SU-DHL-6 (cell line): Measurements from ENCODE around the gene GALNT9.

ENCODE experiments used
- H2AFZ ChIP-seq: fragments of 200-600 bp; sonication (generic); 2 replicates; pipeline ENCODE4 v1.6.1; 2014; ENCODE audit warnings: low read depth, mild to moderate bottlenecking, moderate library complexity, mixed read lengths, antibody characterized with exemption, low read length; ENCODE audit not compliant: severe bottlenecking
- H3F3A ChIP-seq: fragments of 200-600 bp; shearing (Covaris generic); 2 replicates; pipeline ENCODE4 v1.6.0; 2016; ENCODE audit warnings: antibody characterized with exemption, mild to moderate bottlenecking; ENCODE audit not compliant: insufficient read depth
- H3K27ac ChIP-seq: fragments of 200-600 bp; sonication (generic); 2 replicates; pipeline ENCODE4 v1.5.1; 2016; ENCODE audit warnings: low read depth, mild to moderate bottlenecking, low read length, moderate library complexity, mixed read lengths
- H3K27me3 ChIP-seq: fragments of 200-600 bp; sonication (generic), shearing (Covaris generic); 2 replicates; pipeline ENCODE4 v1.6.0; 2014; ENCODE audit warnings: mild to moderate bottlenecking, low read length
- H3K36me3 ChIP-seq: fragments of 200-600 bp; sonication (generic); 2 replicates; pipeline ENCODE4 v1.6.1; 2014; ENCODE audit warnings: mild to moderate bottlenecking, low read length, mixed read lengths
- H3K4me2 ChIP-seq: fragments of 300-600, 200-600 bp; shearing (Covaris generic), sonication (generic); 2 replicates; pipeline ENCODE4 v1.6.0; 2014; ENCODE audit warnings: low read length, low read depth, mild to moderate bottlenecking; ENCODE audit not compliant: poor library complexity, severe bottlenecking
- H3K4me3 ChIP-seq: fragments of 200-600 bp; sonication (generic); 2 replicates; pipeline ENCODE4 v1.5.1; 2014; ENCODE audit warnings: antibody characterized with exemption, low read length, mild to moderate bottlenecking, mixed read lengths; ENCODE audit not compliant: insufficient read depth, poor library complexity, severe bottlenecking
- H3K79me2 ChIP-seq: fragments of 200-600 bp; sonication (generic); 2 replicates; pipeline ENCODE4 v1.6.1; 2014; ENCODE audit warnings: mild to moderate bottlenecking, low read length, moderate library complexity; ENCODE audit not compliant: insufficient read depth
- H3K9ac ChIP-seq: fragments of 200-600 bp; sonication (generic); 2 replicates; pipeline ENCODE4 v1.7.0; 2014; ENCODE audit warnings: mild to moderate bottlenecking, low read length
- H3K9me2 ChIP-seq: fragments of 200-600 bp; sonication (generic); replicated peaks from 2 replicates; pipeline ENCODE4 v1.6.1; 2014; ENCODE audit warnings: low read length; ENCODE audit not compliant: insufficient read depth
- H3K9me3 ChIP-seq: fragments of 200-600 bp; sonication (generic); 2 replicates; pipeline ENCODE4 v1.6.1; 2014; ENCODE audit warnings: low read length, mixed read lengths; ENCODE audit not compliant: insufficient read depth
- H4K20me1 ChIP-seq: fragments of 200-600 bp; sonication (generic); 2 replicates; pipeline ENCODE4 v1.6.1; 2014; ENCODE audit warnings: low read depth, mild to moderate bottlenecking, antibody characterized with exemption, low read length, moderate library complexity, mixed read lengths
- CTCF ChIP-seq: fragments of 200-600 bp; sonication (generic); IDR thresholded peaks from one replicate; pipeline ENCODE4 v1.5.1; 2017; ENCODE audit warnings: antibody characterized with exemption, mild to moderate bottlenecking, low read length, moderate library complexity; ENCODE audit not compliant: insufficient read depth, poor library complexity, severe bottlenecking
- EZH2phosphoT487 ChIP-seq: fragments of 200-600 bp; sonication (generic), shearing (Covaris generic); conservative IDR thresholded peaks from 2 replicates; pipeline ENCODE4 v1.6.1; 2018; ENCODE audit warnings: mild to moderate bottlenecking, antibody characterized with exemption, low read length, moderate library complexity, mixed read lengths

Gene GALNT9

GRCh38 chr12:132281038-132281437 is 48.4 kb downstream of the GALNT9 start:
- Histone ChIP-seq H3K79me2 (no peaks in the 10 kb centered on the region), H3K9me2 (no peaks in the 10 kb centered on the region), H3K36me3 (no peaks in the 10 kb centered on the region), H4K20me1 (no peaks in the 10 kb centered on the region), H3K9ac (no peak overlapping the region), H3K27ac (no peak overlapping the region), H3K4me2 (no peak overlapping the region), H3F3A (no peaks in the 10 kb centered on the region), H3K4me3 (no peak overlapping the region), H3K27me3 (no peaks in the 10 kb centered on the region), H3K9me3 (no peaks in the 10 kb centered on the region), H2AFZ (no peak overlapping the region)
- no peak for TF ChIP-seq CTCF
- no peak for TF ChIP-seq EZH2phosphoT487

- Histone ChIP-seq H3F3A (no peaks in the 10 kb centered on the region), H3K36me3 (no peaks in the 10 kb centered on the region), H3K27ac (no peak overlapping the region), H3K9me3 (no peaks in the 10 kb centered on the region), H3K9ac (no peak overlapping the region), H3K4me3 (no peak overlapping the region), H3K4me2 (no peak overlapping the region), H3K27me3 (no peaks in the 10 kb centered on the region), H4K20me1 (no peaks in the 10 kb centered on the region), H2AFZ (no peak overlapping the region), H3K79me2 (no peaks in the 10 kb centered on the region), H3K9me2 (no peaks in the 10 kb centered on the region)
- no peak for TF ChIP-seq EZH2phosphoT487
- TF ChIP-seq CTCF = no peak
These were observed 49.0 kb downstream of the GALNT9 start for GRCh38 chr12:132280406-132280805.

- no peaks in the 10 kb centered on the region for H3K27me3 ChIP-seq
- no peaks in the 10 kb centered on the region for H3K9me2 ChIP-seq
- H3K4me2 ChIP-seq = no peak overlapping the region
These were observed 49.5 kb downstream of the GALNT9 start for GRCh38 chr12:132279930-132280329.

More at GRCh38 chr12:132279930-132280329, 49.5 kb downstream of the GALNT9 start:
- H3F3A ChIP-seq = no peaks in the 10 kb centered on the region
- H2AFZ ChIP-seq = no peak overlapping the region
- no peaks in the 10 kb centered on the region for H3K36me3 ChIP-seq
- H4K20me1 ChIP-seq = no peaks in the 10 kb centered on the region
- H3K4me3 ChIP-seq = no peak overlapping the region
- TF ChIP-seq CTCF (no peak), EZH2phosphoT487 (no peak)
- no peaks in the 10 kb centered on the region for H3K79me2 ChIP-seq
- H3K9ac ChIP-seq = no peak overlapping the region
- no peaks in the 10 kb centered on the region for H3K9me3 ChIP-seq
- H3K27ac ChIP-seq = no peak overlapping the region
